BJ (cell line): ENCODE data around the gene TPD52L1. TPM values are rescaled to one million over a fixed set of nuclear protein-coding genes. Genes with fewer than 3 reads are reported as not detected.
"Not testable (repeated sequence)": the region's sequence is repeated elsewhere in the genome, so short reads cannot be mapped to it uniquely, and the experiment has no call there.

Experiments used
- CTCF ChIA-PET: fragments of 350-600 bp; formaldehyde crosslinking; extraction: SDS; loops from one replicate; lab custom pipeline; 2021; ENCODE audit warnings: antibody characterized with exemption, inconsistent platforms; lab: Yijun Ruan, JAX
- POLR2A ChIA-PET: fragments of 300-600 bp; sonication (Branson Sonifier 250); formaldehyde crosslinking; extraction: SDS; loops from one replicate; lab custom pipeline; 2021; ENCODE audit warnings: antibody characterized with exemption; lab: Charles Lee
- DNase-seq: peaks from one replicate; pipeline ENCODE4 v3.0.0-alpha.2; 2011; ENCODE audit warnings: low read depth
- H3K27me3 ChIP-seq: 2 replicates; pipeline ENCODE4 v1.6.0; 2011; ENCODE audit warnings: low read length; ENCODE audit not compliant: control insufficient read depth, insufficient read depth
- H3K36me3 ChIP-seq: 2 replicates; pipeline ENCODE4 v1.5.1; 2011; ENCODE audit warnings: low read length; ENCODE audit not compliant: control insufficient read depth, insufficient read depth
- H3K4me3 ChIP-seq: 2 replicates; pipeline ENCODE4 v1.5.1; 2011; ENCODE audit warnings: low read depth, mild to moderate bottlenecking, control low read depth, low read length
- CTCF ChIP-seq: IDR thresholded peaks from 2 replicates; pipeline ENCODE4 v1.5.1; 2011; ENCODE audit warnings: low read depth, mild to moderate bottlenecking, control low read depth, inconsistent platforms, low read length, moderate library complexity; ENCODE audit not compliant: insufficient read depth
- polyA plus RNA-seq: library from polyadenylated mRNA; depleted of rRNA; stranded (reverse); fragments of >200 nt; gene quantifications from 2 replicates; pipeline ENCODE4 v1.2.3, GENCODE V29; 2011

The TPD52L1 gene
- polyA plus RNA-seq, 1 experiment = 163 TPM

DNA sequence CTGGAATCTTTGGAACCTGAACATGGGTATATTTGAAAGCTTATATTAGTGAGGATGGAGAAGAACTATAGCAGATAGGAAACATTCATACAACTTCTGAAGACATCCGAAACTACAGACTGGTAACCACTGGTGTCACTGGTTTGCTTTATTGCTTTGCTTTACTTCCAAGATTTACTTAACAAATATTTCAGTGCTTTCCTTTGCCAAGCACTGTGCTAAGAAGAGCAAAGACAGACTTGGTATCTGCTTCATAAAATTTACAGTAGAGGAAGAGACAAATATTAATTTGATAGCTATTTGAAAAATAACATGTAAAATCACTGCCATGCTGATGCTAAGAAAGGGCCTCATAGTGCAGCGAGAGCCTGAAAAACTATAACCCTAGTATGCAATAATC is 1.8 kb downstream of the TPD52L1 start:
- CTCF ChIA-PET = interaction anchor here (0.7 to 7.0 kb wide), 7 partner anchors 9 to 635 kb away, joined by 3 to 50 read pairs (median 3); partner anchors contain the start of genes HDDC2 and NCOA7
- no peak overlapping the region for H3K4me3 ChIP-seq
- no peaks in the 10 kb centered on the region for H3K36me3 ChIP-seq
- POLR2A ChIA-PET = interaction anchor here (0.6 kb wide), 1 partner anchor 27 kb away, joined by 3 read pairs; no protein-coding TSS in a partner anchor
- TF ChIP-seq CTCF = no peak
- no peaks in the 10 kb centered on the region; the same call in 1 of the 2 replicates for H3K27me3 ChIP-seq
- no peak for DNase-seq

- Histone ChIP-seq H3K4me3 (no peak overlapping the region), H3K27me3 (no peaks in the 10 kb centered on the region; the same call in 1 of the 2 replicates), H3K36me3 (no peaks in the 10 kb centered on the region)
- POLR2A ChIA-PET = no interaction called here
- TF ChIP-seq CTCF = no peak
- DNase-seq = no peak
- CTCF ChIA-PET = interaction anchor here (1.0 kb wide), 1 partner anchor 154 kb away, joined by 3 read pairs; no protein-coding TSS in a partner anchor
Measured at GRCh38 chr6:125156496-125156895, 2.9 kb downstream of the TPD52L1 start.

- ChIA-PET POLR2A (no interaction called here), CTCF (interaction anchor here (1.0 kb wide), 1 partner anchor 154 kb away, joined by 3 read pairs; no protein-coding TSS in a partner anchor)
- DNase-seq = no peak
- no peak for TF ChIP-seq CTCF
- H3K4me3 ChIP-seq = no peak overlapping the region
- no peaks in the 10 kb centered on the region for H3K36me3 ChIP-seq
- no peaks in the 10 kb centered on the region; the same call in 1 of the 2 replicates for H3K27me3 ChIP-seq
Measured at GRCh38 chr6:125157280-125157679, 3.7 kb downstream of the TPD52L1 start.

DNA sequence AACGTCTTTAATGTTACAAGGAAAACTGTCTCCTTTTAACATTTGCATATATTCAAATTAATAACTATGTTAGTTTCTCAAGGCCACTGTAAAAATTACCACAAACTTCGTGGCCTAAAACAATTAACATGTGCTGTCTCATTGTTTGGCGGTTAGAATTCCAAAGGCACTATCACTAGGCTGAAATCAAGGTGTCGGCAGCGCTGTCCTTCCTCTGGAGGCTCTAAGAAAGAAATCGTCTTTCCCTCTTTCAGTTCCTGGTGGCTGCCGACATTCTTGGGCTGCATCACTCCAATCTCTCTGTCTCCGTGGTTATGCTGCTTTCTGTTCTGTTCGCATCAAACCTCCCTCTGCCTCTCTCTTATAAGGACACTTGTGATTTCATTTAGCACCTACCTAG is 4.2 kb downstream of the TPD52L1 start:
- Histone ChIP-seq H3K27me3 (no peaks in the 10 kb centered on the region; the same call in 1 of the 2 replicates), H3K4me3 (no peak overlapping the region), H3K36me3 (no peaks in the 10 kb centered on the region)
- no peak for TF ChIP-seq CTCF
- ChIA-PET CTCF (no interaction called here), POLR2A (no interaction called here)
- DNase-seq = no peak

DNA sequence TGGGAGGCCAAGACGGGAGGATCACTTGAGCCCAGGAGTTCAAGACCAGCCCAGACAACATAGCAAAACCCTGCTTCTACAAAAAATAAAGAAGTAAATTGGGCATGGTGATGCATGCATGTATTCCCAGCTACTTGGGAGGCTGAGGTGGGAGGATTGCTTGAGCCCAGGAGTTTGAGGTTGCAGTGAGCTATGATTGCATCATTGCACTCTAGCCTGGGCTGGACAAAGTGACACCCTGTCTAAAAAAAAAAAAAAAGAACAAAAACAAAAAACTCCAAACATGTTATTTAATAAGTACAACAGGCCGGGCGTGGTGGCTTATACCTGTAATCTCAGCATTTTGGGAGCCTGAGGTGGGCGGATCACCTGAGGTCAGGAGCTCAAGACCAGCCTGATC is 9.8 kb downstream of the TPD52L1 start:
- H3K36me3 ChIP-seq, DNase-seq, H3K4me3 ChIP-seq, POLR2A ChIA-PET, H3K27me3 ChIP-seq: not testable (repeated sequence)
- CTCF ChIA-PET = interaction anchor here (6.1 kb wide), 1 partner anchor 11 kb away, joined by 50 read pairs; the partner anchor contains the start of gene TPD52L1

GRCh38 chr6:125163811-125164210 is 10.2 kb downstream of the TPD52L1 start:
- TF ChIP-seq CTCF = no peak
- no peak for DNase-seq
- ChIA-PET CTCF (interaction anchor here (6.1 kb wide), 1 partner anchor 12 kb away, joined by 50 read pairs; the partner anchor contains the start of gene TPD52L1), POLR2A (no interaction called here)
- Histone ChIP-seq H3K4me3 (no peak overlapping the region), H3K27me3 (no peaks in the 10 kb centered on the region), H3K36me3 (no peaks in the 10 kb centered on the region)
